Left hindlimb (tissue), 1 donor: ENCODE measurements around the gene OAF.
"Not testable (repeated sequence)": the region's sequence is repeated elsewhere in the genome, so short reads cannot be mapped to it uniquely, and the experiment has no call there.

Experiments used
- DNase-seq: peaks from one replicate; pipeline ENCODE4 v3.0.0-alpha.2; 2018

Gene OAF

GRCh38 chr11:120273956-120274355, 63.1 kb downstream of the OAF start:
- not testable (repeated sequence) for DNase-seq

- DNase-seq = no peak
Observed at GRCh38 chr11:120279502-120279901, 68.7 kb downstream of the OAF start.
